ENCODE results near the gene ARRDC3. TPM values are rescaled to one million over a fixed set of nuclear protein-coding genes. Genes with fewer than 3 reads are reported as not detected.
A peak's percentile ranks its signal among the peaks of the same experiment; 100 is the strongest.

ARRDC3 gene
- total RNA-seq, 1 donor from 2014 or later: 40.6 TPM

GRCh38 chr5:91374893-91375520, 8.1 kb downstream of the ARRDC3 start:
- DNase-seq (ENCODE audit: low spot score): no peak
- Mint-ChIP-seq H3K36me3 (ENCODE audit: low read depth, unreplicated experiment) (peaks cover 23% of the 10 kb centered on the region), H3K27me3 (ENCODE audit: unreplicated experiment) (no peaks in the 10 kb centered on the region), H3K9me3 (ENCODE audit: unreplicated experiment) (no peaks in the 10 kb centered on the region), H3K4me3 (ENCODE audit: unreplicated experiment) (no peak overlapping the region), H3K27ac (ENCODE audit: unreplicated experiment) (no peak overlapping the region), H3K4me1 (ENCODE audit: unreplicated experiment) (no peaks in the 10 kb centered on the region)
- TF ChIP-seq CTCF (IDR thresholded peaks at IDR 0.05; ENCODE audit: unreplicated experiment): no peak

GRCh38 chr5:91373600-91373999, 9.5 kb downstream of the ARRDC3 start:
- Mint-ChIP-seq H3K27ac (ENCODE audit: unreplicated experiment) (no peak overlapping the region), H3K4me3 (ENCODE audit: unreplicated experiment) (peak overlapping the region; percentile 1), H3K27me3 (ENCODE audit: unreplicated experiment) (no peaks in the 10 kb centered on the region), H3K9me3 (ENCODE audit: unreplicated experiment) (no peaks in the 10 kb centered on the region), H3K4me1 (ENCODE audit: unreplicated experiment) (no peaks in the 10 kb centered on the region), H3K36me3 (ENCODE audit: low read depth, unreplicated experiment) (peaks cover 23% of the 10 kb centered on the region)
- no peak for DNase-seq (ENCODE audit: low spot score)
- TF ChIP-seq CTCF (IDR thresholded peaks at IDR 0.05; ENCODE audit: unreplicated experiment): no peak

GRCh38 chr5:91373006-91373405, 10.1 kb downstream of the ARRDC3 start:
- Mint-ChIP-seq H3K27me3 (ENCODE audit: unreplicated experiment) (no peaks in the 10 kb centered on the region), H3K27ac (ENCODE audit: unreplicated experiment) (no peak overlapping the region), H3K9me3 (ENCODE audit: unreplicated experiment) (no peaks in the 10 kb centered on the region), H3K4me1 (ENCODE audit: unreplicated experiment) (no peaks in the 10 kb centered on the region), H3K36me3 (ENCODE audit: low read depth, unreplicated experiment) (peaks cover 22% of the 10 kb centered on the region), H3K4me3 (ENCODE audit: unreplicated experiment) (no peak overlapping the region)
- TF ChIP-seq CTCF (IDR thresholded peaks at IDR 0.05; ENCODE audit: unreplicated experiment): no peak
- no peak for DNase-seq (ENCODE audit: low spot score)

GRCh38 chr5:91369480-91369879, 13.6 kb downstream of the ARRDC3 start:
- Mint-ChIP-seq H3K36me3 (ENCODE audit: low read depth, unreplicated experiment) (peaks cover 13% of the 10 kb centered on the region), H3K9me3 (ENCODE audit: unreplicated experiment) (no peaks in the 10 kb centered on the region), H3K4me1 (ENCODE audit: unreplicated experiment) (no peaks in the 10 kb centered on the region), H3K27me3 (ENCODE audit: unreplicated experiment) (no peaks in the 10 kb centered on the region), H3K27ac (ENCODE audit: unreplicated experiment) (no peak overlapping the region), H3K4me3 (ENCODE audit: unreplicated experiment) (no peak overlapping the region)
- TF ChIP-seq CTCF (IDR thresholded peaks at IDR 0.05; ENCODE audit: unreplicated experiment): no peak
- DNase-seq (ENCODE audit: low spot score): no peak

- Mint-ChIP-seq H3K9me3 (ENCODE audit: unreplicated experiment) (no peaks in the 10 kb centered on the region), H3K27ac (ENCODE audit: unreplicated experiment) (no peak overlapping the region), H3K4me3 (ENCODE audit: unreplicated experiment) (no peak overlapping the region), H3K4me1 (ENCODE audit: unreplicated experiment) (no peaks in the 10 kb centered on the region), H3K36me3 (ENCODE audit: low read depth, unreplicated experiment) (peaks cover 13% of the 10 kb centered on the region), H3K27me3 (ENCODE audit: unreplicated experiment) (peaks cover 1% of the 10 kb centered on the region)
- no peak for DNase-seq (ENCODE audit: low spot score)
- no peak for TF ChIP-seq CTCF (IDR thresholded peaks at IDR 0.05; ENCODE audit: unreplicated experiment)
Measured at GRCh38 chr5:91367908-91368648, 15.0 kb downstream of the ARRDC3 start.

All from endothelial cell (in vitro differentiated cells).